H1 (cell line): Measurements from ENCODE around the gene SLC6A6. TPM values are rescaled to one million over a fixed set of nuclear protein-coding genes. Genes with fewer than 3 reads are reported as not detected.

Experiments
- CHD7 ChIP-seq: fragments of 300-600 bp; sonication (generic); IDR thresholded peaks from 2 replicates; pipeline ENCODE4 v1.7.1; 2012; ENCODE audit warnings: low read length, moderate library complexity, mild to moderate bottlenecking, inconsistent platforms; ENCODE audit not compliant: insufficient replicate concordance
- MAX ChIP-seq: IDR thresholded peaks from 2 replicates; pipeline ENCODE4 v1.6.1; 2012; ENCODE audit warnings: inconsistent platforms
- polyA plus RNA-seq, 7 experiments: library from polyadenylated mRNA; depleted of rRNA in 3 of 7; stranded (reverse) in 5 of 7; unstranded in 2 of 7; fragments of >200 nt in 5 of 7; fragments of 200-250 nt in 2 of 7; gene quantifications; 1 replicate in 5 of 7; 2 replicates in 1 of 7; 4 replicates in 1 of 7; pipeline versions ENCODE4 v1.2.1 to v1.2.3, GENCODE V29; 2011 to 2013; ENCODE audit warnings: missing spikeins in 2 of 7, mixed read lengths in 2 of 7
- total RNA-seq: library from RNA; stranded (reverse); fragmentation: NEBNext Ultra II Directional; extraction: Animal tissue kit (Norgen Biotek cat#: 25700); gene quantifications from 2 replicates; pipeline ENCODE4 v1.2.1, GENCODE V29; 2021
- TF ChIP-seq, protein P1 (sequence below): IDR thresholded peaks from 2 replicates; pipeline ENCODE4 v1.6.1; 2012; ENCODE audit warnings: low read length, inconsistent platforms

Gene SLC6A6
- total and polyA plus RNA-seq, 2 of the 8 experiments (the other 6 are each of a cell fraction or from before 2014, with no cell fraction given) = 66.2 to 144 TPM

DNA sequence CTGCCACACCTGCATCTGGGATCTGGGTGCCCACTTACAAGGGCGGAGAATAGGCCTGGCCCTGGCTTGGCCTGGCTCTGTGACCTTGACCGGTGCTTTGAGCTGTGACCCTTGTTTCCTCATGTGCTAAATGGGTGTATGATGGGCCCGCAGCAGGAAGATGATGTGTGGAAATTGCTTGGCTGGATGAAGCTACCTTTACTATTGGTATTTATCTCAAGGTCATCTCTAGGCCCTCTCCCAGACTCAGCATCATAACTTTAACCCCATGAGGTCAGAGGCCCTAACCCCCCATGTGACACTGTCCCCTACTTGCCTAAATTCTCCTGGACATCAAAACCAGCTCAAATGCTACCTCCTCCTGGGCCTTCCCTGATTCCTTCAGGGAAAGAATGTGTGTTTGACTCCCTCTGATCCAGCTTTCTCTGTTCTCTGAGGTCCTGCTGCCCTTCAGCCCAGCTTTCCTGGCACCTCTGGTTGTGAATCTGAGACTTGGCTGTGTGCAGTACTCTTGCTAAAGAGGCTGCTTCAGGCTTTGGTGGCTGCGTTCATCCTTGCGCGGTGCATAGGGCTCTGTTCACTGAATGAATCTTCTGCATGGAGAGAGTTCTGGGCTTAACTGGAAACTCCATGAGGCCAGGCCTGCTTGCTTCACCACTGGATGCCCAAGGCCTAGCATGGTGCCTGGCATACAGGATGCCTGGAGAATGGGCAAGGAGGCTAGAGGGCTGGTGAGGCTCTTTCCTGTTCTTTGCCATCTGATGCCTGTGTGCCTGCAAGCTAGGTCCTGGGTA is 25.2 kb upstream of the SLC6A6 start (continued):
- TF ChIP-seq, protein P1, sequence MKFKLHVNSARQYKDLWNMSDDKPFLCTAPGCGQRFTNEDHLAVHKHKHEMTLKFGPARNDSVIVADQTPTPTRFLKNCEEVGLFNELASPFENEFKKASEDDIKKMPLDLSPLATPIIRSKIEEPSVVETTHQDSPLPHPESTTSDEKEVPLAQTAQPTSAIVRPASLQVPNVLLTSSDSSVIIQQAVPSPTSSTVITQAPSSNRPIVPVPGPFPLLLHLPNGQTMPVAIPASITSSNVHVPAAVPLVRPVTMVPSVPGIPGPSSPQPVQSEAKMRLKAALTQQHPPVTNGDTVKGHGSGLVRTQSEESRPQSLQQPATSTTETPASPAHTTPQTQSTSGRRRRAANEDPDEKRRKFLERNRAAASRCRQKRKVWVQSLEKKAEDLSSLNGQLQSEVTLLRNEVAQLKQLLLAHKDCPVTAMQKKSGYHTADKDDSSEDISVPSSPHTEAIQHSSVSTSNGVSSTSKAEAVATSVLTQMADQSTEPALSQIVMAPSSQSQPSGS = no peak
- TF ChIP-seq CHD7 = no peak
- TF ChIP-seq MAX = no peak
